ENCODE results near the gene SKAP2. TPM values are rescaled to one million over a fixed set of nuclear protein-coding genes. Genes with fewer than 3 reads are reported as not detected.

The SKAP2 gene
- total and polyA plus RNA-seq, 2 experiments from 2014 or later, result 2.5 to 4.4 TPM

GRCh38 chr7:26680587-26680986, 183.8 kb downstream of the SKAP2 start:
- TF ChIP-seq ZNF331 (CRISPR knock-in tag; IDR thresholded peaks at IDR 0.05; ENCODE audit: low read depth) (no peak), NANOG (IDR thresholded peaks at IDR 0.05; ENCODE audit: borderline replicate concordance) (no peak)
- DNase-seq (ENCODE audit: low spot score) (no peak), ATAC-seq (no peak)
- no peaks in the 10 kb centered on the region for H3K36me3 ChIP-seq (ENCODE audit: insufficient read depth)
- Mint-ChIP-seq H3K4me1 (no peaks in the 10 kb centered on the region), H3K27ac (no peak overlapping the region), H3K4me3 (no peak overlapping the region), H3K27me3 (ENCODE audit: insufficient read depth, low read depth, poor library complexity) (peaks cover 2% of the 10 kb centered on the region), H3K36me3 (ENCODE audit: low read depth) (no peaks in the 10 kb centered on the region), H3K9me3 (no peaks in the 10 kb centered on the region)
- H3K27ac ChIP-seq (ENCODE audit: low read depth), result no peak overlapping the region
- H3K4me1 ChIP-seq (ENCODE audit: insufficient read depth), result no peaks in the 10 kb centered on the region
- no peak overlapping the region for H3K4me3 ChIP-seq
- H3F3A ChIP-seq (replicated peaks; ENCODE audit: low read depth), result no peaks in the 10 kb centered on the region
- H3K79me2 ChIP-seq (replicated peaks; ENCODE audit: insufficient read depth), result no peaks in the 10 kb centered on the region
- no peaks in the 10 kb centered on the region for H3K27me3 ChIP-seq (ENCODE audit: insufficient read depth)
- H2AFZ ChIP-seq, result no peak overlapping the region
- H3K4me2 ChIP-seq, result no peak overlapping the region
- H3K9me2 ChIP-seq (ENCODE audit: insufficient read depth), result no peaks in the 10 kb centered on the region
- H4K20me1 ChIP-seq (replicated peaks; ENCODE audit: insufficient read depth), result no peaks in the 10 kb centered on the region

GRCh38 chr7:26675143-26675887, 189.1 kb downstream of the SKAP2 start:
- no peaks in the 10 kb centered on the region for H3K27me3 ChIP-seq (ENCODE audit: insufficient read depth)

More at GRCh38 chr7:26675143-26675887, 189.1 kb downstream of the SKAP2 start:
- H3K4me3 ChIP-seq, result no peak overlapping the region
- no peaks in the 10 kb centered on the region for H3K79me2 ChIP-seq (replicated peaks; ENCODE audit: insufficient read depth)
- Mint-ChIP-seq H3K4me1 (peaks cover 3% of the 10 kb centered on the region; the same call in 1 of the 3 replicates), H3K9me3 (no peaks in the 10 kb centered on the region), H3K27ac (0 out of 2 replicates have a peak overlapping the region, but pooled peaks have one; percentile 1), H3K4me3 (no peak overlapping the region), H3K27me3 (ENCODE audit: insufficient read depth, low read depth, poor library complexity) (no peaks in the 10 kb centered on the region), H3K36me3 (ENCODE audit: low read depth) (no peaks in the 10 kb centered on the region)
- H3K36me3 ChIP-seq (ENCODE audit: insufficient read depth), result no peaks in the 10 kb centered on the region
- no peak for TF ChIP-seq EZH2 (IDR thresholded peaks at IDR 0.05; ENCODE audit: low read depth, unreplicated experiment)
- no peak for TF ChIP-seq NANOG (IDR thresholded peaks at IDR 0.05; ENCODE audit: borderline replicate concordance)
- no peak for TF ChIP-seq CREB1 (CRISPR knock-in tag; IDR thresholded peaks at IDR 0.05; ENCODE audit: low read depth)
- no peak for TF ChIP-seq ZNF331 (CRISPR knock-in tag; IDR thresholded peaks at IDR 0.05; ENCODE audit: low read depth)
- no peak for TF ChIP-seq EZH2phosphoT487 (IDR thresholded peaks at IDR 0.05; ENCODE audit: unreplicated experiment)
- TF ChIP-seq ZNF462 (CRISPR knock-in tag; IDR thresholded peaks at IDR 0.05), result no peak
- no peak for TF ChIP-seq POLR2AphosphoS5 (IDR thresholded peaks at IDR 0.05; ENCODE audit: low read depth)
- no peak for TF ChIP-seq ETS1 (IDR thresholded peaks at IDR 0.05)
- no peak for TF ChIP-seq REST (IDR thresholded peaks at IDR 0.05; ENCODE audit: unreplicated experiment)
- TF ChIP-seq JUNB (IDR thresholded peaks at IDR 0.05; ENCODE audit: unreplicated experiment), result no peak
- no peak for TF ChIP-seq STAT1 (IDR thresholded peaks at IDR 0.05; ENCODE audit: unreplicated experiment)
- H3K27ac ChIP-seq (ENCODE audit: low read depth), result no peak overlapping the region
- DNase-seq (ENCODE audit: low spot score) (no peak), ATAC-seq (no peak)
- no peaks in the 10 kb centered on the region for H3F3A ChIP-seq (replicated peaks; ENCODE audit: low read depth)
- no peak overlapping the region for H3K4me2 ChIP-seq
- no peaks in the 10 kb centered on the region for H3K4me1 ChIP-seq (ENCODE audit: insufficient read depth)
- H4K20me1 ChIP-seq (replicated peaks; ENCODE audit: insufficient read depth), result no peaks in the 10 kb centered on the region
- no peaks in the 10 kb centered on the region for H3K9me2 ChIP-seq (ENCODE audit: insufficient read depth)
- no peak overlapping the region for H2AFZ ChIP-seq

Measured in GM23338 (cell line).